NCI-H446 (cell line): ENCODE measurements around the gene AKT2.

Source experiments
- DNase-seq, 2 experiments: peaks; one replicate each; lab custom pipeline; 2025; lab: John Stamatoyannopoulos, UW

AKT2 gene

DNA sequence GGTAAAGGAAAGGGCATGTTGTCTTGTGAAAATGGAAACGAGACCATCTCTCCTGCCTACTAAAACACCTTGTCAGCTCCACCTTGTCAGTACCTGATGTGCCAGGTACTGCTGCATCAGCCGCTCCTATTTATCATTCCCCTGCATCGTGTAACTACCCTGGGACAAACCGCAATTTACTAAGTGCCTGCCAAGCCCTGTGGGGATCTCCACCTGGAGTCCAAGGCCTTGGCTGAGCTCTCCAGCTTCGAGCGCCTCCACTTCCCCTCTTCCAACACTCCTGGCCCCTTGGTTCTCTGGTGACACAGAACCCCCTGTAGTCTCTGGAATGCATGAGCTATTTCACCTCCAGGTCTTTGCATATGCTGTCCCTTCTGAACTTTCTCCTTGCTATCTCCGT lies 32.8 kb downstream of the AKT2 start:
- DNase-seq, result no peak

DNA sequence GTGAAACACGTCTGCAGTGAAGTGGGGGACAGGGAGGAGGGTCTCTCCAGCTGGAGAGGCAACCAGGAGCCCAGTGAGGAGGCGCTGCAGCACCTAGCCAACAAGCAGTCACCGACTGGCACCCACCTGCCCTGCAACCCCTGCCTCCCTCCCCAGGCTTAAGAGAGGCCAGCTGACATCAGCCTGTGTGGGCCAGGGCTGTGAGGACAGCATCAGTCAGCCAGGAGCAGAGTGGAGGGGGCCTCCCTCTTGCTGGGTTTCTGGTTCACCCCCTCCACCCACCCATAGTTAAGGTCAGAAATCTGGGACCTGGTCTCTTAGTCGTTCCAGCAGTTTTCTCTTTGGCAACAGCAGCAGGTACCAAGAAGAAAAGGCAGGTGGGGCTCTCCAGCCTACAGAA lies 33.2 kb downstream of the AKT2 start:
- no peak for DNase-seq

DNA sequence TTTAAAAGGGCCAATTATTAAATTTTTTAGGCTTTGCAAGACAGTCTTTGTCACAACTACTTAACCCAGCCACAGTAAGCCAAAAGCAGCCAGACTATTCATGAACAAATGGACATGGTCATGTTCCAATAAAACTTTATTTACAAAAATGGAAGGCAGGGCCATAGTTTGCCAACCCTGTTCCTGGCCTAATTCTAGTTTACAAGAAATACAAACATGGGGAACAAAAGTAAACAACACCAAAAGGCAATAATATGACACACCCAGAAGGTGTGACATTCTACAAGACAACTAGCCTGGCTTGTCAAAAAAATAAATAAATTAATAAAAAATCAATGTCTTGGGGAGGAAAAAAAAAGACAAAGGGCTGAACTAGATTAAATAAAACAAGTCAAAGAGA lies 33.9 kb downstream of the AKT2 start:
- DNase-seq, result no peak

DNA sequence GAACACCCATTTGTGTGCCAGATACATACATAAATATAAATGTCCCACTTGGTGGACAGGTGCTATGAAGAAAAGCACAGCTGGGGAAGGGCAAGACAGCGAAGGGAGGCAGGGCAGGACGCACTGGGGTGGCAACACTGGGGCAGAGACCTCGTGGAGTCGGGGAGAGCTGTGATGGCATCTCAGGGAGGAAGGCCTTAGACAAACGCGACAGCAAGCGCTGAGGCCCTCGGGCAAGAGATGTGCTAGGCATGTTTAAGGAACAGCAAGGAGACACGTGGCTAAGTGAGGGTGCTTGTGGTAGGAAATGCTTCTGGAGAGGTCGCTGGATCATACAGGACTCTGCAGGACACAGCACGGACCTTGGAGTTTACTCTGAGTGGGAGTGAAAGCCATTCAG lies 35.4 kb downstream of the AKT2 start:
- DNase-seq, result no peak

DNA sequence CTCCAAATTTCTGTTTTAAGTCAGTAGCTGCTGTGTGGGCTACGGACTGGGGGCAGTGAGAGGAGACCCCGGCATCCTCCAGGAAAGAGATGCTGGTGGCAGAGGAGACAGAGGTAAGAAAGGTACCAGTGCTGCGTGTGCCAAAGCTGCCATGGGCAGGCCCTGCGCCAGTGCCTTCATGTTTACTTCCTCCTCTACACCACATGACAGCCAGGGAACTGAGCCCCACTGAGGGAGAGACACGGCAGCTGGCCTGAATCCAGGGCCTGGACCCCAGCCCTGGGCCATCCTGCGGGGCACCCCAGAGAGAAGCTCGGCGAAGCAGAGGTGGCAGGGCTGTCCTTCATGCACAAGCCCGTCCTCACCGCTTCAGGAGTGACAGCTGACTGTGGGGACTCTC lies 35.9 kb downstream of the AKT2 start:
- DNase-seq, result no peak

DNA sequence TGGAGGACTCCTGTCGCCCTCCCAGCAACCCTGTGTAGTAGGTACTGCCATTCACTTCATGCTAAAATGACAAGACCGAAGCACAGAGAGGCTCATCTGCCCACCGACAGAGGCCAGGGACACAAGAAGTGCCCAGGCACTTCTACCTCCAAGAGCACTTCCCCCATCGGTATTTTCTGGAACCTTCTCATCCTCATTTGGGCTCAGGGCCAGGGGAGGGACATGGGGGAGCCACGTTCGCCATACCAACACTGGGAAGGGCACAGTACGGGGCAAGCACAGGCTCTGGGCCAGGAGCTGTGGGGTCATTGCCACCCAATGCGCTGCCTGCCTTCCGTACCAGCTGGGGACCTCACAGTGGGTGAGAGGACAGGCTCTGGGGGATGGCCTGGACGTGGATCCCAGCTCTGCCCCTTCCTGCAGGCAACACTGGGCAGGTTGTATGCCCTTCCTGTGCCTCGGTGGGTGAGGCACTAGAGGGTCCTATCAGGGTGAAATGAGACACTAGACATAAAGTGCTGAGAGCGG lies 37.3 kb downstream of the AKT2 start:
- DNase-seq, result no peak

DNA sequence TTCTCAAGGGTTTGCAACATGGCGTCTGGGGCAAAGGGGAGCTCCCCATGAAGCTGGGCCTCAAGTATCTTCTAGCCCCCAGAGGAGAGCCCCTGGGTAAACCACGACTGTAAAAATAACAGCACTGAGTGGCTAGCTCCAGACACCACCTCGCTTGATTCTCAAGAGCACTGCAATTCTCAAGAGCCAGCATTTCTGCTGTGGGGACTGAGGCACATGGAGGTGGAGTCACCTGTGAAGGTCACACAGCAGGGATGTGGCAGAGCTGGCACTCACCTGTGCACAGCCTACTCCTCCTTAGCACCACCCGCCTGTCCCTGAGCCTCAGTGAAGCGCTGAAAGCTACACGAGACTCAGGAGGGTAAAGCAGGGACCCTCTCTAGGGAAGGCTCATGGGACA lies 38.0 kb downstream of the AKT2 start:
- no peak for DNase-seq

DNA sequence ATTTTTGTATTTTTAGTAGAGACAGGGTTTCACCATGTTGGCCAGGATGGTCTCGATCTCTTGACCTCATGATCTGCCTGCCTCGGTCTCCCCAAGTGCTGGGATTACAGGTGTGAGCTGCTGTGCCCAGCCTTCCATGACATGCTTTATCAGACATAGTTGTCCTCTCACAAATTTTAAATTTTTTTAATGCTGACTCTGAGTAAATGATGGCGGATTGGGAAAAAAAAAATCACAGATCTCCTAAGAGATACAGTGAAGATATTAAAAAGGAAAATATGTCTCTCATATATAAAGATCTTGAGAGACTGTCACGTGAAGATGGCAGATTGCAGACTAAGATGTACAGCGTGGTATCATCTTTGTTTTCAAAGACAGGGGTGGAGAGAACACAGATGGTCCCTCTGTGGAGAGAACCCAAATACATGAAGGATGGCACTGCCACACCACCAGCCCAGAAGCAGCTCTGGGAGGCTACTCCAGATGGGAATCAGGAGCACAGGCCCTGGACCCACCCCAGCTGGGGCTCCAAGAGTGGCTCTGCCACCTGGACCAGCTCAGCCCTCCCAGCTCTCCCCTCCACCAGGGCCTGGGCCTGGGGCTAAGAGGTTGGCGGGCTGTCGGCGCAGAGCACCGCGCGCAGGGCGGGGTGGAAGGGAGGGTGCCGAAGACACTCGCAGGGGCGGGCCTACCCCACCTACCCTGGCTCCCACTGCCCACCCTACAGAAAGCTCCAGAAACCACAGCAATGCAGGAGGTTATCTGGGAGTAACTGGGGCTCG lies 38.7 kb downstream of the AKT2 start:
- DNase-seq, result no peak

DNA sequence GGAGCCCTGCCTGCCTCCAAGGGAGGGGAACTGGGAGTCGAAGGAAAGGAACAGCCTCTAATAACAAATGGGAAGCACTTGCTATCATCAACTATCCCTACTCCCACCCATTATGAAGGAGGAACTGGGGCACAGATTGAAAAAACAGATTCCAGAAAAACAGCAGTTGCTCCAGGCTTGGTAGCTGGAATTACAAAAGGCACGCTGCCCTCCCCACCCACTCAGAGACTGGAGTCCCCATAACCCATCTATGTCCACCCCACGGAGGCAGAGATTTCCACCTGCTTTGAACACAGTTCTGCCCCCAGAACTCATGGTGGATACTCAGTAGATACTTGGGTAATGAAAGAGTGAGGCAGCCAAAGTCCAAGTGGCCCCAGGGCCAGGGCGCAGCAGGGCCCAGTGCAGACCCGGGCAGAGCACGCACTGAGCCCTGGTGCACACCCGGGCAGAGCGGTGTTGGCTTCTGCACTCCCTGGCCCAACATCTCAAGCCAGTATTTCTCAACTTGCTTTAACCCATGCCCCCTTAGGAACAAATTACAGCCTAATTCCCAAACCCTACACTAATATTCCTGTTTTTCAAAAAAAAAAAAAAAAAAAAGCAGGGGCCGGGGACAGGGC lies 39.5 kb downstream of the AKT2 start:
- no peak for DNase-seq

DNA sequence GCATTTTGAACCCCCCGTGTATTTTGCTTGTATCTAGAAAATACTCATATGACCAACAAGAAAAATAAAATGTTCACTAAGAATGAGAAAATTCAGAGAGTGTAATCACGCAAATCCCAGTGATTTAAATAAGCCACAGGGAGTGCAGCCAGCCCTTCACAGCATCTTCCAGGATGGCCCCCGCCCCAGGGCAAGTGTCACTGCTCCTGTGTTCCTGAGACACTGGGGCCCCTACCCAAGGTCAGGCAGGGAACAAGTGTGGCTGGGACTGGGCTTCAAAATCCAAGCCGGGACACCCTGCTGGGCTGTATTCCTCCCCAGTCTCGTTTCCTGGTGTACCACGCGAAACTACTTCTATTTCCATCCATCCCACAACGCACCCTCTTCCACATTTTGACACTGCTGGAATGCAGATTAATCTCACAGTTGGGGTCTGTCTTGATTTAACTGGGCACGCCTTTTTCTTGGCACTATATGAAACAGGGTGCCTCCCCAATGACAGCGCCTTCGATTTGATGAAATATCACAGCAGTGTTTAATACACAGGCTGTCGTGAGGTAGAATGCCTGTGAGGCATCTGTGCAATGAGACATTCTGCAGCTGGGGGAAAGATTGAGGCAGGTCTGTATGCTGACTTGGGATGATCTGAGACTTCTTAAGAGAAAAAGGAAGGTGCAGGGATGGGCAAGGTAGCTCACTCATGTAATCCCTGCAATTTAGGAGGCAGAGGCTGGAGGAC lies 40.4 kb downstream of the AKT2 start:
- no peak for DNase-seq

DNA sequence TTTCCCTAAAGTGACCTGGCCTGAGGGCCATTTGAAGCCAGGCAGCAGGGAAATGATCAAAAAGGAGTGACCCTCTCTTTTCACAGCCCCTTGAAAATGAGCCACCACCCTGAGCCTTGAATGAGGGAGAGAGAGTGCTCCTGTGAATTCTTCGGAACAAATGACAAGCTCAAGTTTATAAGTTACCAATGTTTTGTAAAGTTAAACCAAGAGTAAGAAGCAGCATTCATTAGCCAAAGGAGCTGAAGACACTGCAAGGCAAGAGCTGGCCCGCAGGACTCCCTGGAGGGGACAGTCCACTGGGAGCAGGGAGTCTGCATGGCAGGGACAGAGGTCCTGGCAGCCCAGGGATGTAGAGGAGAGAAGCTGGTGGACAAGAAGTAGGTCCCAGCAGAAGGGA lies 42.0 kb downstream of the AKT2 start:
- no peak for DNase-seq

DNA sequence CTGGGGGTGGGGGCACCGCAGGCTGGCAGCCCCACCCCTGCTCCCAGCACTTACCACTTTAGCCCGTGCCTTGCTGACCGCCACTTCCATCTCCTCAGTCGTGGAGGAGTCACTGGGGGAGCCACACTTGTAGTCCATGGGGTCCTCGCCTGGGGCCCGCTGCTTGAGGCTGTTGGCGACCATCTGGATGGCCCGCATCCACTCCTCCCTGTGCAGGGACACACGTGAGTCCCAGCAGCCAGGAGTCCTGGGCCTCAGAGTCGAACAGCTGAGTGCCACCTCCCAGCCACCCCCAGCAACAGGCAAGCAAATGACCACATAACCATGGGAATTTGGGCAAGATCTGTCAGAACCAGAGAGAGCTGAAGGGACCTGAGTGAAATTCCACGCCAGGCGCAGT lies 42.7 kb downstream of the AKT2 start:
- DNase-seq, result no peak

DNA sequence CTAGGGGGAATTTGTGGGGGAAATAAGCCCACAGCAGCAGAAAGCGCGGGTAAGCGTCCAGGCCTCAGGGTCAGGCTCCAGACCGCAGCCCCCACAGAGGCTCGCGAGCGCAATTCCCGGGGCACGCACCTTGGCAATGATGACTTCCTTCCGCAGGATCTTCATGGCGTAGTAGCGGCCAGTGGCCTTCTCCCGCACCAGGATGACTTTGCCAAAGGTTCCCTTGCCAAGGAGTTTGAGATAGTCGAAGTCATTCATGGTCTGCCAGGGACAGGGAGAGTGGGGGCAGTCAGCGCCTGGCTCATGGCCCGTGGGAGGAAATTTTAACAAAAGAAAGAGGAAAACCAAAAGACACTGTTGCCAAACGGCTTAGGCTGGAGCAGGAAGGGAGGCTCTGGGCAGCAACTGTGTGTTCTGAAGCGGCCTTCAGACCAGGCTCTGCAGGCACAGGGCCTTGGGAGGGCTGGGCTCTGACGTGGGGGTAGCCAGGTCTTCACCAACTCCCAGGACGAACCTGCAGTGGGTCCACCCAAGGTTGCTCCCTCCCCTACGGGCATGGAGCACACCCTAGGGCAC lies 43.2 kb downstream of the AKT2 start:
- no peak for DNase-seq

DNA sequence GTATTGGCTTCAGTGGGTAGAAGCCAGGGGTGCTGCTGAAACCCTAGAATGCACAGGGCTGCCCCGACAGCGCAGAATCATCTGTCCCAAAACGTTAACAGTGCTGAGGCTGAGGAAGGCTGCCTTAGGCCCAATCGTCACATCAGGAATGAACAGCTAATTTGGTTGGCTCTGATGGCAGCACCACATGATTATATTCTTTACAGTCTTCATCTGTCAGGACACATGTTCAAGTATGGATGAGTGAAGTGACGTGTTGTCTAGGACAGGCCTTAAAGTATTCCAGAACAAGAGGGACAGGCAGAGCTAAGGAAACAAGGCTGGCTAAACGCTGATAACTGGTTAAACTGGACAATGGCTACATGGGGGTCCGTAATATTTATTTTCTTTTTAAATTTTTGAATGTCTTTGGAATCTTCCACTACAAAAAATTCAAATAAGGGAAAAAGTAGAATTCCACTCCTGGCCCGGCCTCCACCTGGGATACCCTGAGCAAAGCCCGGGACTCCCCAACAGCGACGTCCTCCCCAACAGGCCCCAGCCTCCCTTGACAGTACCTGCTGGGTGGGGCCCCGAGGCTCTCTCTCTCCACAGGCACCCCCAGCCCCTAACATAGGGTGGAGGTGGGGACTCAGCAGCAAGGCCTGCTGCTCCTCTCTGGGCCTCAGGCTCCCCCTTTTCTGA lies 43.9 kb downstream of the AKT2 start:
- no peak for DNase-seq

DNA sequence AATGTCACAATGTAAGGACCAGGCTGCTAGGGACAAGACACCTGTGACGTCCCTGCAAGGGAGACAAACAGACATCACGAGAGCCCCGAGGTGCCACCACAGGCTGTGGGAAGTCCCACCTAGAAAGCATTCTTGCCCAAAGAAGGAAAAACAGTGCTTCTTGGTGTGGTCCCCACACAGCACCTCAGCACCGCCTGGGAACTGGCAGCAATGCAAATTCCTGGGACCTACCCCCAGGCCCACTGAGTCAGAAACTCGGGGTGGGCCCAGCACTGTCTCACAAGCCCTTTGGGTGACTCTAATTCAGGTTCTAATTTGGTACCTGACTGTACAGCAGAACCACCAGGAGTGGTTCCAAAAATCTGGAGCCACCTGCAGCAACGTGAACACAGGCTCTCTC lies 44.8 kb downstream of the AKT2 start:
- no peak for DNase-seq

DNA sequence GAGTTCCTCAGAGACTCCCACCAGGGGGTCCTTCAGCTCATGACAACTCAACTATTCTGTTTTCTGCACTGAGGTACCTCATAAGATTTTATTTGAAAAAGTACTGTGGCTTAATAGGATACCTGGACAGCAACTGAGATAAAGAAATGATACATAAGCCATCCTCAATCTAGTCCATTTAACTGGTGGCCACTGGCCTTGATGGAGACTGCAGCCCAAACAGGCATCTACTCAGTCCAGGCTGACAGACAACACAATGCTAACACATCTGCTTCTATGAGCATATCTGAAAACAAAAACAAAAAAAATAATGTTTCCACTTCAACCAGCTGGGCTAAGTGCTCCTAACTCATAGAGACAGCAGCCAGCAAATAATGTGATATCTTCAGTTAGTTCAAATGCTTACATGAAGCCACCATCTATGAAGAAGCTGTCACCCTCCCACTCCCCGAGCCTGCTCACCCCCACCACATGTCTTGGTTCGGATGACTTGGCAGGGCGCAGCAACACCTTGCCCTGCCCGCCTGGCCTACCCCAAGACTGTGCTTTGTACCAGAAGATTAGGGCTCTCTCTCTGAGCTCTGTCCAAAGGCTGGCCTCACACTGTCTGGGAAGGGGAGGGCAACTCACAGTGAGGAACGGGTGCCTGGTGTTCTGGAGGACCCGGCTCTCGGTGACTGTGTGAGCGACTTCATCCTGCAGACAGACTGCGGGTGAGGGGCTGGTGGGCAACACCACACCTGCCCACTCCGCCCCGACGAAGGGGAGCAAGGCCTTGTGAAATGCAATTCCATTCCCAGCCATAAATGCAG lies 45.5 kb downstream of the AKT2 start:
- DNase-seq, result no peak

DNA sequence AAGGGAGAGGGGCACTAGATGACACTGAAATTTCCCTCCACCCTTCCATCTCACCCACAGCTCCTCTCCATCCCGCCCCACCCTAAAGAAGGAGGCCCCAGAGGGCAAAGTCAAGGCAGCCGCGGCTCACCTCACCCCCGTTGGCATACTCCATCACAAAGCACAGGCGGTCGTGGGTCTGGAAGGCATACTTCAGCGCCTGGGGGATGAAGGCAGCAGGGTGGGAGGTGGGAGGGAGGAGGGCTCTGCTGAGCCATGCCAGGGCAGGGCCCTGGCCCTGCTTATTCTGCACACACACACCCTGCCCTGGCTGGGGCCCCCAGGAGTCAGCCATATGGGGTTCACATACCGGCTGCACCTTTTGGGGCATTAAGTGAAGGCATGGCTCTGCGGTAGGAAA lies 46.4 kb downstream of the AKT2 start:
- DNase-seq, result no peak

DNA sequence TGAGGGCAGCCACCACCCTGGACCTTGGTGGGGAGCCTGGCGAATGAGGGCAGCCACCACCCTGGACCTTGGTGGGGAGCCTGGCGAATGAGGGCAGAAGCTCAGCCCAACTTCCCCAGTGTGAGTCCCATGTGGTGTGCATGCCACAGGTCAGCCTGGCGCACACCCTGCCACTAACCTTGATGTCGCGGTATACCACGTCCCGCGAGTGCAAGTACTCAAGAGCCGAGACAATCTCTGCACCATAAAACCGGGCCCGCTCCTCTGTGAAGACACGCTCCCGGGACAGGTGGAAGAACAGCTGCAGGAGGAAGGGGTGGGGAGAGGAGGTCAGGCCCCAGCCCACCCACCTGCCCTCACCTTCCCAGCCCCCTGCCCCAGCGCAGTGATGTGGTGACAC lies 47.4 kb downstream of the AKT2 start:
- DNase-seq, result no peak

DNA sequence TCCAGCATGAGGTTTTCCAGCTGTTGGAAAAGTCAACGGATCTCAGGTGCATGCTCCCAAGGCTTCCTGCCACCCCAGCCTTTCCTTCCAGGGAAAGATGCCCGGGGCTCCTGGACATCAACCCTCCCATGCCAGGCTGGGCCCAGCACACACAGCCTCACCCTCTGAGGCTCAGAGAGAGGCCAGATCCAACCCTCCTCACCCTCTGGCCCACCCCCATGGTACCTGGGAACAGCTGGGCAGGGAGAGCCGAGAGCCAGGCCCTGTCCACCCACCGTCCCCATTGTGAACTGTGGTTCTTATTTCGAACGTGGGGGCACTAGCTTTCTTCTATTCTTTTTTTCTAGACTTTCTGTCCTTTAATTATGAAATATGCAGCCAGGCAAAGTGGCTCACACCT lies 48.8 kb downstream of the AKT2 start:
- DNase-seq, result no peak

DNA sequence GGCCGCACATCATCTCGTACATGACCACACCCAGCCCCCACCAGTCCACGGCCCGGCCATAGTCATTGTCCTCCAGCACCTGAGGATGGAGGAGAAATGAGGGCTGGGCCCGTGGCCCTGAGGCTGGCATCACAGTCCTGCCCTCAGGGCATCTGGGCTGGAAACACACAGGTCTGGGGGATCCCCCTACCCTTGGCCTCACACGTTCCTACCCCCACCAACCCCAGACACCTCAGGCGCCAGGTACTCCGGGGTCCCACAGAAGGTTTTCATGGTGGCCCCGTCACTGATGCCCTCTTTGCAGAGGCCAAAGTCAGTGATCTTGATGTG lies 49.2 kb downstream of the AKT2 start:
- DNase-seq, result no peak

DNA sequence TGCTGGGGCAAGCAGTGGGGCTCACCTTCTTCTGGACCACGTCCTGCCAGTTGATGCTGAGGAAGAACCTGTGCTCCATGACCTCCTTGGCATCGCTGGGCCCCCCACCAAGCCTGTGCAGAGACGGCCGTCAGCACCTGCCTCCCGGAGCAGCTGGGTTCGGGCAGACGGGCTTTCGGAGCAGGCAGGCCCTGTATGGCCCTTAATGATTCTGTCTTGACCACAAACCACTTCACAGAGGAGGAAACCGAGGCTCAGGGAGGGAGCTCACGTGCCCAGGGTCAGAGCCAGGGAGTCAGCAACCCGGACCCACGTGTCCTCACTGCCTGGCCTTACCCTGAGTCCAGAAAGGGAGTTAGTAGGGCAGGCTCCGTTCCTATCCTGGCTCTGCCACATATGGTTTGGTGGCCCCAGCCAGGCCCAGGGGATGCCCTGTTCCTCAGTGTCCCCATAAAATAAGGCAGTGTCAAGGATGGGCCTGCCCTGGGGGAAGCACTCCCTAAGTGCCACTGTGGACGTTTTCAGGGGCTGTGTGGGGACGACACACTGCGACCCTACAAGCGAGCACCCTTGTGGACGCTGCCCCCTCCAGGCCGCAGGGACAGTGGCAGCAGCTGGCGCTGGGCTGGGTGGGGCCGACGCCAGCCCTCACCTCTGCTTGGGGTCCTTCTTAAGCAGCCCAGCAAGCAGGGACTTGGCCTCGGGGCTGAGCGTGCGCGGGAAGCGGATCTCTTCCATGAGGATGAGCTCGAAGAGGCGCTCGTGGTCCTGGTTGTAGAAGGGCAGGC lies 49.7 kb downstream of the AKT2 start:
- DNase-seq, result no peak
